Thoracic aorta (tissue), 2 donors: ENCODE results near the gene GINS1. TPM values are rescaled to one million over a fixed set of nuclear protein-coding genes. Genes with fewer than 3 reads are reported as not detected.
"Not testable (repeated sequence)": the region's sequence is repeated elsewhere in the genome, so short reads cannot be mapped to it uniquely, and the experiment has no call there.

Experiments
- ATAC-seq: fragments of 150-250 bp; one replicate; pipeline ENCODE4 v1.8.0; 2017; ENCODE audit warnings: low read depth; ENCODE audit not compliant: insufficient number of reproducible peaks, low FRiP score
- DNase-seq: peaks from one replicate; pipeline ENCODE4 v3.0.0-alpha.2; 2020; ENCODE audit warnings: low spot score
- H3K27ac ChIP-seq, 2 donors: fragments of 200-600 bp; sonication (generic); 1 replicate in 1 of 2; 2 replicates in 1 of 2; pipeline ENCODE4 v1.5.1; 2016; ENCODE audit warnings: mild to moderate bottlenecking in 2 of 2, moderate library complexity in 2 of 2
- H3K27me3 ChIP-seq: fragments of 200-600 bp; sonication (generic); replicated peaks from 2 replicates; pipeline ENCODE4 v1.6.0; 2016; ENCODE audit warnings: mild to moderate bottlenecking; ENCODE audit not compliant: insufficient read depth
- H3K36me3 ChIP-seq: fragments of 200-600 bp; sonication (generic); one replicate; pipeline ENCODE4 v1.5.1; 2016
- H3K4me1 ChIP-seq, 2 donors: fragments of 200-600 bp; sonication (generic); 1 replicate in 1 of 2; 2 replicates in 1 of 2; pipeline versions ENCODE4 v1.5.1 to v1.6.0; 2016; ENCODE audit warnings: low read depth in 2 of 2, mild to moderate bottlenecking in 1 of 2; ENCODE audit not compliant: control insufficient read depth in 1 of 2
- H3K4me3 ChIP-seq: fragments of 200-600 bp; sonication (generic); 2 replicates; pipeline ENCODE4 v1.5.1; 2016; ENCODE audit warnings: mild to moderate bottlenecking
- H3K9me3 ChIP-seq: fragments of 200-600 bp; sonication (generic); 2 replicates; pipeline ENCODE4 v1.5.1; 2016
- total RNA-seq, 2 donors: library from RNA; depleted of rRNA; stranded (reverse); fragments of >200 nt; gene quantifications; one replicate each; pipeline versions ENCODE4 v1.1.0 to v1.2.3, GENCODE V29; 2016
- TF ChIP-seq, protein P1 (sequence below): fragments of 200-600 bp; sonication (generic); IDR thresholded peaks from one replicate; pipeline ENCODE4 v1.5.1; 2019; ENCODE audit warnings: antibody characterized with exemption

The GINS1 gene
- total RNA-seq, 2 donors from 2014 or later = 0.41 TPM; not detected in 1

- no peaks in the 10 kb centered on the region for H3K36me3 ChIP-seq
- TF ChIP-seq, protein P1, sequence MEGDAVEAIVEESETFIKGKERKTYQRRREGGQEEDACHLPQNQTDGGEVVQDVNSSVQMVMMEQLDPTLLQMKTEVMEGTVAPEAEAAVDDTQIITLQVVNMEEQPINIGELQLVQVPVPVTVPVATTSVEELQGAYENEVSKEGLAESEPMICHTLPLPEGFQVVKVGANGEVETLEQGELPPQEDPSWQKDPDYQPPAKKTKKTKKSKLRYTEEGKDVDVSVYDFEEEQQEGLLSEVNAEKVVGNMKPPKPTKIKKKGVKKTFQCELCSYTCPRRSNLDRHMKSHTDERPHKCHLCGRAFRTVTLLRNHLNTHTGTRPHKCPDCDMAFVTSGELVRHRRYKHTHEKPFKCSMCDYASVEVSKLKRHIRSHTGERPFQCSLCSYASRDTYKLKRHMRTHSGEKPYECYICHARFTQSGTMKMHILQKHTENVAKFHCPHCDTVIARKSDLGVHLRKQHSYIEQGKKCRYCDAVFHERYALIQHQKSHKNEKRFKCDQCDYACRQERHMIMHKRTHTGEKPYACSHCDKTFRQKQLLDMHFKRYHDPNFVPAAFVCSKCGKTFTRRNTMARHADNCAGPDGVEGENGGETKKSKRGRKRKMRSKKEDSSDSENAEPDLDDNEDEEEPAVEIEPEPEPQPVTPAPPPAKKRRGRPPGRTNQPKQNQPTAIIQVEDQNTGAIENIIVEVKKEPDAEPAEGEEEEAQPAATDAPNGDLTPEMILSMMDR = no peak
- no peaks in the 10 kb centered on the region for H3K4me1 ChIP-seq
- H3K9me3 ChIP-seq = peaks cover 6% of the 10 kb centered on the region
- no peak overlapping the region for H3K27ac ChIP-seq
- H3K27me3 ChIP-seq = no peaks in the 10 kb centered on the region
- DNase-seq = no peak
- no peak overlapping the region for H3K4me3 ChIP-seq
- no peak for ATAC-seq
Measured at GRCh38 chr20:25397821-25398220, 9.7 kb upstream of the GINS1 start.

- no peaks in the 10 kb centered on the region for H3K36me3 ChIP-seq
- no peaks in the 10 kb centered on the region for H3K4me1 ChIP-seq
- ATAC-seq (no peak), DNase-seq (no peak)
- H3K9me3 ChIP-seq = peaks cover 12% of the 10 kb centered on the region
- TF ChIP-seq, protein P1 = no peak
- no peak overlapping the region for H3K4me3 ChIP-seq
- no peak overlapping the region for H3K27ac ChIP-seq
- no peaks in the 10 kb centered on the region for H3K27me3 ChIP-seq
Measured at GRCh38 chr20:25398376-25399036, 9.0 kb upstream of the GINS1 start.

- ATAC-seq (peak; percentile 89), DNase-seq (no peak)
- Histone ChIP-seq H3K27me3 (no peaks in the 10 kb centered on the region), H3K36me3 (no peaks in the 10 kb centered on the region), H3K4me3 (no peak overlapping the region), H3K4me1 (no peaks in the 10 kb centered on the region), H3K9me3 (peaks cover 14% of the 10 kb centered on the region), H3K27ac (no peak overlapping the region)
- TF ChIP-seq, protein P1 = peak; percentile 61
Measured at GRCh38 chr20:25399037-25399430, 8.4 kb upstream of the GINS1 start.

- peaks cover 14% of the 10 kb centered on the region for H3K9me3 ChIP-seq
- not testable (repeated sequence) for ATAC-seq, H3K27ac ChIP-seq, H3K27me3 ChIP-seq, H3K4me3 ChIP-seq, H3K36me3 ChIP-seq, DNase-seq, H3K4me1 ChIP-seq
Measured at GRCh38 chr20:25400291-25400732, 7.2 kb upstream of the GINS1 start.

DNA sequence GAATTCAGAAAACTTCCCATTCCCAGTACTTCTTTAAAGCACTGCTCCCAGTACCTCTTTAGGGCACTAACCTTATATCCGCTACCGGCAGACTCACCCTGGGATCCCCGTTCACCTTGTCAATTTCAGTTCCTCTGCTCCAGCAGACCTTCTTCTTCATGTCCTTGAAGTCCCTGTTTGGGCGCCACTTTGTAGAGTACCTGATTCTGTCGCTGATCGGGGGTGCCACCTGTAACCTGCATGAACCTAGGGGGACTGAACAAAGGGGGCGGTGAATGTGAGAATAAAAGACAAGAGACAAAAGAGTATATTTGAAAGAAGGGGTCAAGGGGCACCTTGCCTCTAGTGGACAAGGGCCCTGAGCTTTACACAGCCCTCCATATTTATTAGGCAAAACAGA is 4.9 kb upstream of the GINS1 start:
- H3K27me3 ChIP-seq = no peaks in the 10 kb centered on the region
- H3K9me3 ChIP-seq = peaks cover 14% of the 10 kb centered on the region
- ATAC-seq (no peak), DNase-seq (no peak)
- H3K36me3 ChIP-seq = no peaks in the 10 kb centered on the region
- H3K27ac ChIP-seq = no peak overlapping the region
- peaks cover 0 to 4% of the 10 kb centered on the region in 2 donors for H3K4me1 ChIP-seq
- TF ChIP-seq, protein P1 = no peak
- H3K4me3 ChIP-seq = no peak overlapping the region

DNA sequence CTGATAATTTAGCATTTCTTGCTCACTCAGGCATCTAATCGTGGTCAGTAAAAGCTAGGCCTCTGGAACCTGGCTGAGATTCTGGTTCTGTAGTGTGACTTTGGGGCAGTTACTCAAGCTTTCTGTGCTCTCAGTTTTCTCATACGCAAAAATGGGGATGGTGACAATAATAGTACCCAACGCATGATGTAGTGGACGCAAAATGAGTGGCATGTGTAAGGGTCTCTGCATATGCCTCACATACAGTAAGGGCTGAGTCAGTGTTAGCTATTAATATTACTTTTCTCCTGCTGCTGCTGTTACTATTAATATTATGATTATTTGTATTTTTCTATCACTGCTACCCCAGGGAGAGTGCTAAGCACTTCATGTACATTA is 686 bp downstream of the GINS1 start:
- H3K27ac ChIP-seq = no peak overlapping the region

More for the DNA sequence above, 686 bp downstream of the GINS1 start:
- H3K4me1 ChIP-seq = peaks cover 6 to 13% of the 10 kb centered on the region in 2 donors
- H3K27me3 ChIP-seq = no peaks in the 10 kb centered on the region
- TF ChIP-seq, protein P1 = no peak
- H3K4me3 ChIP-seq = peak overlapping the region; percentile 93
- no peaks in the 10 kb centered on the region for H3K36me3 ChIP-seq
- DNase-seq = no peak
- peaks cover 4% of the 10 kb centered on the region for H3K9me3 ChIP-seq
- no peak for ATAC-seq
